ENCODE data around the gene MEFV.

- TF ChIP-seq ZNF274 (IDR thresholded peaks at IDR 0.05; ENCODE audit: low read depth, low read length) (no peak), SUZ12 (IDR thresholded peaks at IDR 0.05; ENCODE audit: extremely low read depth, insufficient read depth, insufficient read length) (no peak)
Measured at GRCh38 chr16:3212006-3212405, 44.4 kb downstream of the MEFV start.
